ENCODE results near the gene TBCCD1. TPM values are rescaled to one million over a fixed set of nuclear protein-coding genes. Genes with fewer than 3 reads are reported as not detected.

TBCCD1 gene
- total and polyA plus RNA-seq, 2 of the 4 experiments (the other 2 are of a cell fraction) = 7.9 to 19.7 TPM

DNA sequence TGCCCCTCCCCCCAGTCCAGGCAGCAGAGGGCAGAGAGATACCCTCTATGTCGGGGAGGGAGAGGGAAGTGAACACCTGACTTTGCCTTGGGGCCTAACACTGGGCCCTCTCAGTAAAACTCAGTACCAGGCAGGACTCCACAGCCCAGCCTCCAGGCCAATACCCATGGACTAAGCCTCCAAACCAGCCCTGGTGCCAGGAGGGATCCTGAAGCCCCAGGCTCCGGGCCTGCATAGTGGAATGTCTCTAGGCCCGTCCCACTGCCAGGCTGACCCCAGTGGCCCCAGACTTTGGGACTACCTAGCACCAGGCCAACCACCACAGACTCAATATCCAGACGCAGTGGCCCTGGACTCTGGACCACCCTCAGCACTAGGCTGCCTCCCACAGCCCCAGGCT, 69.5 kb downstream of the TBCCD1 start:
- TF ChIP-seq, protein P1, sequence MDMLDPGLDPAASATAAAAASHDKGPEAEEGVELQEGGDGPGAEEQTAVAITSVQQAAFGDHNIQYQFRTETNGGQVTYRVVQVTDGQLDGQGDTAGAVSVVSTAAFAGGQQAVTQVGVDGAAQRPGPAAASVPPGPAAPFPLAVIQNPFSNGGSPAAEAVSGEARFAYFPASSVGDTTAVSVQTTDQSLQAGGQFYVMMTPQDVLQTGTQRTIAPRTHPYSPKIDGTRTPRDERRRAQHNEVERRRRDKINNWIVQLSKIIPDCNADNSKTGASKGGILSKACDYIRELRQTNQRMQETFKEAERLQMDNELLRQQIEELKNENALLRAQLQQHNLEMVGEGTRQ (IDR thresholded peaks at IDR 0.05; ENCODE audit: low read depth, low read length) = no peak
- TF ChIP-seq MAZ (IDR thresholded peaks at IDR 0.05; ENCODE audit: borderline replicate concordance, low read depth, low read length) = no peak
- no peak overlapping the region for H4K8ac ChIP-seq (ENCODE audit: low read depth in 2 of 2, low read length in 2 of 2)
- H4K91ac ChIP-seq (ENCODE audit: insufficient read depth, low read depth, low read length) = no peak overlapping the region
- ChIA-PET POLR2A (ENCODE audit: unreplicated experiment) (no interaction called here), CTCF (interaction anchor here (0.5 kb wide), 1 partner anchor 43 kb away, joined by 3 read pairs; no protein-coding TSS in a partner anchor)
- ATAC-seq (ENCODE audit: low read depth) (no peak), DNase-seq (no peak)
- no peak overlapping the region for H3K4me2 ChIP-seq (ENCODE audit: low read depth, low read length)
- no peaks in the 10 kb centered on the region for H3K79me1 ChIP-seq (ENCODE audit: low read depth in 1 of 2, low read length in 2 of 2)
- in situ Hi-C loops (cut with MboI; ENCODE audit: low sequenced_read_pairs) = no loop called here
- H2BK5ac ChIP-seq (ENCODE audit: low read depth, low read length, poor library complexity, severe bottlenecking) = no peak overlapping the region
- no peak overlapping the region for H2BK20ac ChIP-seq (ENCODE audit: low read depth, low read length)
- H3K14ac ChIP-seq (replicated peaks; ENCODE audit: low read depth, low read length) = no peak overlapping the region
- no peaks in the 10 kb centered on the region for H3K9me3 ChIP-seq (ENCODE audit: control insufficient read depth, insufficient read depth, low read length)
- H3K4me3 ChIP-seq (ENCODE audit: insufficient read depth, low read depth, low read length) = no peak overlapping the region
- no TSS peak for BruUV-seq (replicated peaks)
- no peaks in the 10 kb centered on the region for H3K36me3 ChIP-seq (ENCODE audit: control insufficient read depth, insufficient read depth, low read length)
- no peak overlapping the region for H3K27ac ChIP-seq (ENCODE audit: insufficient read depth, low read length)
- H2BK15ac ChIP-seq (ENCODE audit: low read depth, low read length) = no peak overlapping the region
- no peak overlapping the region for H3K18ac ChIP-seq (ENCODE audit: low read depth, low read length)
- no peak overlapping the region for H2AK9ac ChIP-seq (replicated peaks; ENCODE audit: low read depth, low read length, poor library complexity)
- no peak overlapping the region for H2AK5ac ChIP-seq (ENCODE audit: low read depth, low read length)
- no peaks in the 10 kb centered on the region for H4K20me1 ChIP-seq (ENCODE audit: insufficient read depth, low read length)
- peaks cover 20% of the 10 kb centered on the region for H3K27me3 ChIP-seq (ENCODE audit: control insufficient read depth, insufficient read depth, low read length)
- H3K9me1 ChIP-seq (ENCODE audit: insufficient read depth, low read length) = no peaks in the 10 kb centered on the region
- H3K4ac ChIP-seq (ENCODE audit: low read depth, low read length) = no peak overlapping the region
- no peak overlapping the region for H3K56ac ChIP-seq (ENCODE audit: extremely low read depth, insufficient read depth, low read length)
- H3K4me1 ChIP-seq (ENCODE audit: control insufficient read depth, insufficient read depth, low read length) = no peaks in the 10 kb centered on the region
- no peak overlapping the region for H4K5ac ChIP-seq (ENCODE audit: low read depth, low read length)
- H2BK120ac ChIP-seq (ENCODE audit: low read depth, low read length) = no peak overlapping the region
- intact Hi-C loops (cut with micrococcal nuclease) = no loop called here
- H2AFZ ChIP-seq (replicated peaks; ENCODE audit: low read length, poor library complexity) = no peak overlapping the region
- dilution Hi-C loops (cut with HindIII; ENCODE audit: low sequenced_read_pairs, unreplicated experiment) = no loop called here
- WGBS, 2 experiments (ENCODE audit: extremely low coverage in 2 of 2, insufficient read length in 1 of 2) = 100% methylated on average over 1 of the region's 4 CpGs; no CpG with 5 or more reads in 1 of the 2 experiments
- H3K23ac ChIP-seq (ENCODE audit: low read depth, low read length) = no peak overlapping the region
- no peak overlapping the region for H3K9ac ChIP-seq (ENCODE audit: low read depth, low read length)

All from IMR-90 (cell line).